ENCODE data around the gene WDR75. TPM values are rescaled to one million over a fixed set of nuclear protein-coding genes. Genes with fewer than 3 reads are reported as not detected.

Gene WDR75
- total and polyA plus RNA-seq, 2 of the 13 experiments (the other 11 are each of a cell fraction or from before 2014, with no cell fraction given), result 63.0 to 74.1 TPM

- TF ChIP-seq ZHX2 (IDR thresholded peaks at IDR 0.05; ENCODE audit: low read depth) (peak; percentile 94), ZHX2 (CRISPR knock-in tag; IDR thresholded peaks at IDR 0.05; ENCODE audit: borderline replicate concordance) (peak; percentile 64; the same call in 1 of the 2 replicates), PATZ1 (CRISPR knock-in tag; IDR thresholded peaks at IDR 0.05) (peak; percentile 48; the same call in 1 of the 2 replicates), AGO2 (optimal IDR thresholded peaks at IDR 0.05; ENCODE audit: low read depth, low read length) (peak; percentile 47), ZNF296 (CRISPR knock-in tag; conservative IDR thresholded peaks at IDR 0.05) (no peak), NFIC (IDR thresholded peaks at IDR 0.05; ENCODE audit: low read length) (peak; percentile 73; the same call in 1 of the 2 replicates), FOXM1 (CRISPR knock-in tag; IDR thresholded peaks at IDR 0.05) (no peak), ZSCAN22 (CRISPR knock-in tag; IDR thresholded peaks at IDR 0.05) (no peak; the same call in 1 of the 2 replicates), ZNF280D (CRISPR knock-in tag; IDR thresholded peaks at IDR 0.05) (no peak; the same call in 1 of the 2 replicates), ZNF567 (CRISPR knock-in tag; IDR thresholded peaks at IDR 0.05; ENCODE audit: borderline replicate concordance) (no peak), THAP8 (CRISPR knock-in tag; IDR thresholded peaks at IDR 0.05; ENCODE audit: borderline replicate concordance) (no peak), ZSCAN5A (CRISPR knock-in tag; IDR thresholded peaks at IDR 0.05; ENCODE audit: borderline replicate concordance) (peak; percentile 79; the same call in 1 of the 2 replicates), ZMYM4 (CRISPR knock-in tag; IDR thresholded peaks at IDR 0.05) (peak; percentile 93), SPEN (CRISPR knock-in tag; IDR thresholded peaks at IDR 0.05; ENCODE audit: low read depth) (peak; percentile 89)
Measured at GRCh38 chr2:189440947-189441708, at the start of gene WDR75 (continued).
